Cardiac muscle cell (in vitro differentiated cells and primary cell): Measurements from ENCODE around the gene ZBTB43. TPM values are rescaled to one million over a fixed set of nuclear protein-coding genes. Genes with fewer than 3 reads are reported as not detected.

ENCODE experiments used
- DNase-seq, 2 donors: peaks; one replicate each; pipeline versions ENCODE4 v3.0.0 to v3.0.0-alpha.2; 2010 to 2017; ENCODE audit warnings: low read depth in 1 of 2, low spot score in 1 of 2
- H3K27ac ChIP-seq: fragments of 200-600 bp; sonication (generic); 2 replicates; pipeline ENCODE4 v1.5.1; 2016
- H3K27me3 ChIP-seq: fragments of 200-600 bp; sonication (generic); 2 replicates; pipeline ENCODE4 v1.6.0; 2016; ENCODE audit warnings: control low read depth
- H3K36me3 ChIP-seq: fragments of 200-600 bp; sonication (generic); 2 replicates; pipeline ENCODE4 v1.5.1; 2016; ENCODE audit warnings: control low read depth
- H3K4me1 ChIP-seq: fragments of 200-600 bp; sonication (generic); 2 replicates; pipeline ENCODE4 v1.8.1; 2017; ENCODE audit warnings: low read depth, mild to moderate bottlenecking, mixed run types
- H3K4me3 ChIP-seq: fragments of 200-600 bp; sonication (generic); 2 replicates; pipeline ENCODE4 v1.5.1; 2016; ENCODE audit warnings: mild to moderate bottlenecking
- H3K9me3 ChIP-seq: fragments of 200-600 bp; sonication (generic); 2 replicates; pipeline ENCODE4 v1.5.1; 2017; ENCODE audit warnings: low read depth, mild to moderate bottlenecking, control low read depth
- CTCF ChIP-seq: IDR thresholded peaks from 2 replicates; pipeline ENCODE4 v1.5.1; 2012; ENCODE audit warnings: low read depth, mild to moderate bottlenecking, low read length
- polyA plus RNA-seq: library from polyadenylated mRNA; unstranded; fragments of >200 nt; fragmentation: Nextera tagmentation; extraction: Ambion mirVana; gene quantifications from 2 replicates; pipeline ENCODE4 v1.2.1, GENCODE V29; 2016
- total RNA-seq: library from RNA; depleted of rRNA; stranded (reverse); fragments of >200 nt; gene quantifications from 2 replicates; pipeline ENCODE4 v1.2.3, GENCODE V29; 2016

Gene ZBTB43
- total and polyA plus RNA-seq, 2 experiments from 2014 or later = 17.6 to 18.6 TPM

GRCh38 chr9:126794441-126794840 is 10.4 kb upstream of the ZBTB43 start:
- no peak overlapping the region for H3K27ac ChIP-seq
- no peak for DNase-seq
- no peak overlapping the region for H3K4me3 ChIP-seq
- H3K9me3 ChIP-seq = peaks cover 3% of the 10 kb centered on the region
- H3K4me1 ChIP-seq = no peaks in the 10 kb centered on the region
- TF ChIP-seq CTCF = no peak
- no peaks in the 10 kb centered on the region for H3K27me3 ChIP-seq
- no peaks in the 10 kb centered on the region for H3K36me3 ChIP-seq

- Histone ChIP-seq H3K27ac (no peak overlapping the region), H3K9me3 (no peaks in the 10 kb centered on the region), H3K36me3 (no peaks in the 10 kb centered on the region), H3K4me1 (no peaks in the 10 kb centered on the region), H3K4me3 (no peak overlapping the region), H3K27me3 (peaks cover 3% of the 10 kb centered on the region)
- no peak for TF ChIP-seq CTCF
- DNase-seq = no peak
Observed at GRCh38 chr9:126796758-126797157, 8.1 kb upstream of the ZBTB43 start.

- no peak for TF ChIP-seq CTCF
Observed at GRCh38 chr9:126797903-126798302, 6.9 kb upstream of the ZBTB43 start.

GRCh38 chr9:126799034-126799433 is 5.8 kb upstream of the ZBTB43 start:
- H3K27me3 ChIP-seq = peaks cover 12% of the 10 kb centered on the region
- H3K4me3 ChIP-seq = no peak overlapping the region
- no peaks in the 10 kb centered on the region for H3K36me3 ChIP-seq
- TF ChIP-seq CTCF = no peak
- no peak overlapping the region for H3K27ac ChIP-seq
- no peaks in the 10 kb centered on the region for H3K4me1 ChIP-seq
- H3K9me3 ChIP-seq = no peaks in the 10 kb centered on the region
- DNase-seq = no peak

More at GRCh38 chr9:126797903-126798302, 6.9 kb upstream of the ZBTB43 start:
- no peak overlapping the region for H3K27ac ChIP-seq
- H3K9me3 ChIP-seq = no peaks in the 10 kb centered on the region
- no peaks in the 10 kb centered on the region for H3K36me3 ChIP-seq
- no peak for DNase-seq
- H3K4me1 ChIP-seq = no peaks in the 10 kb centered on the region
- H3K27me3 ChIP-seq = peaks cover 12% of the 10 kb centered on the region
- H3K4me3 ChIP-seq = no peak overlapping the region

- DNase-seq = no peak
- H3K9me3 ChIP-seq = no peaks in the 10 kb centered on the region
- no peak overlapping the region for H3K27ac ChIP-seq
- no peaks in the 10 kb centered on the region for H3K36me3 ChIP-seq
- H3K27me3 ChIP-seq = peaks cover 12% of the 10 kb centered on the region
- peaks cover 14% of the 10 kb centered on the region for H3K4me1 ChIP-seq
- no peak for TF ChIP-seq CTCF
- no peak overlapping the region for H3K4me3 ChIP-seq
Observed at GRCh38 chr9:126802318-126803059, 2.4 kb upstream of the ZBTB43 start.
